DND-41 (cell line): Measurements from ENCODE around the gene GJA8.
"Not testable (repeated sequence)": the region's sequence is repeated elsewhere in the genome, so short reads cannot be mapped to it uniquely, and the experiment has no call there.

Experiments
- EZH2 ChIP-seq: IDR thresholded peaks from 3 replicates; pipeline ENCODE4 v1.6.1; 2012; ENCODE audit warnings: borderline replicate concordance, low read depth, mild to moderate bottlenecking, moderate library complexity, low read length, inconsistent platforms; ENCODE audit not compliant: severe bottlenecking
- TF ChIP-seq, protein P1 (sequence below): IDR thresholded peaks from 2 replicates; pipeline ENCODE4 v1.5.1; 2012; ENCODE audit warnings: borderline replicate concordance, low read length, moderate library complexity, mild to moderate bottlenecking; ENCODE audit not compliant: poor library complexity, severe bottlenecking; ENCODE audit errors: extremely low read depth

DNA sequence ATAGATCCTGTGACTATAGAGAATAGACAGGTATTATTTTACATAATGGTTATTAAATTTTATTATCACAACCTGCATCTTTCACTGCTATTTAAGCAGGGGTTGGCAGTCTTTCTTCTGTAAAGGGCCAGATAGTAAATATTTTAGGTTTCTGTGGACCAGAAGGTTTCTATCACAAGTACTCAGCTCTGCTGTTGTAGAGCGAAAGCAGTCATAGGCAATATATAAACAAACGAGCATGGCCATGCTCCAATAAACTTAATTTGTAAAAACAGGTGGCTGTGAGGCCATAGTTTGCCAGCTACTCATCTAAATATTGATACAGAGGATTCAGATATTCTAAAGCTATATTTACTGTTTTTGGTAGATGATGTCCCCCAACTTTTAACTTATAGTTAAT lies 37.9 kb downstream of the GJA8 start:
- TF ChIP-seq, protein P1, sequence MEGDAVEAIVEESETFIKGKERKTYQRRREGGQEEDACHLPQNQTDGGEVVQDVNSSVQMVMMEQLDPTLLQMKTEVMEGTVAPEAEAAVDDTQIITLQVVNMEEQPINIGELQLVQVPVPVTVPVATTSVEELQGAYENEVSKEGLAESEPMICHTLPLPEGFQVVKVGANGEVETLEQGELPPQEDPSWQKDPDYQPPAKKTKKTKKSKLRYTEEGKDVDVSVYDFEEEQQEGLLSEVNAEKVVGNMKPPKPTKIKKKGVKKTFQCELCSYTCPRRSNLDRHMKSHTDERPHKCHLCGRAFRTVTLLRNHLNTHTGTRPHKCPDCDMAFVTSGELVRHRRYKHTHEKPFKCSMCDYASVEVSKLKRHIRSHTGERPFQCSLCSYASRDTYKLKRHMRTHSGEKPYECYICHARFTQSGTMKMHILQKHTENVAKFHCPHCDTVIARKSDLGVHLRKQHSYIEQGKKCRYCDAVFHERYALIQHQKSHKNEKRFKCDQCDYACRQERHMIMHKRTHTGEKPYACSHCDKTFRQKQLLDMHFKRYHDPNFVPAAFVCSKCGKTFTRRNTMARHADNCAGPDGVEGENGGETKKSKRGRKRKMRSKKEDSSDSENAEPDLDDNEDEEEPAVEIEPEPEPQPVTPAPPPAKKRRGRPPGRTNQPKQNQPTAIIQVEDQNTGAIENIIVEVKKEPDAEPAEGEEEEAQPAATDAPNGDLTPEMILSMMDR, result not testable (repeated sequence)
- TF ChIP-seq EZH2, result not testable (repeated sequence)
